Right lobe of liver (tissue), 4 donors: ENCODE measurements around the gene DNER.

Source experiments
- CTCF ChIP-seq, 4 donors: fragments of 200-600 bp in 3 of 4; fragments of 450-650 bp in 1 of 4; IDR thresholded peaks; one replicate each; pipeline versions ENCODE4 v1.5.1 to v1.8.0; 2016 to 2022; ENCODE audit warnings: antibody characterized with exemption in 4 of 4, mild to moderate bottlenecking in 2 of 4
- POLR2A ChIP-seq: fragments of 450-650 bp; IDR thresholded peaks from one replicate; pipeline ENCODE4 v1.6.1; 2017; ENCODE audit warnings: antibody characterized with exemption, mild to moderate bottlenecking
- donor health status: DM: no; HTN: no; CAD: no.
- donor health status: DM: no; HTN: no; CAD: no.
- donor health status: DM: no; HTN: yes; CAD: no.

- TF ChIP-seq CTCF (IDR thresholded peaks at IDR 0.05) = no peak
- no peak for TF ChIP-seq POLR2A
Observed at GRCh38 chr2:229313591-229313990, 400.8 kb downstream of the DNER start.
